ENCODE data around the gene NXNL1.

The NXNL1 gene

GRCh38 chr19:17455308-17456123, 5.2 kb downstream of the NXNL1 start:
- no peak for DNase-seq (ENCODE audit: low spot score)

GRCh38 chr19:17454576-17455071, 6.1 kb downstream of the NXNL1 start:
- DNase-seq (ENCODE audit: low spot score), result no peak

- no peak for DNase-seq (ENCODE audit: low spot score)
Measured at GRCh38 chr19:17451820-17452219, 8.9 kb downstream of the NXNL1 start.

- DNase-seq (ENCODE audit: low spot score), result peak; percentile 47
Measured at GRCh38 chr19:17450264-17451075, 10.3 kb downstream of the NXNL1 start.

- DNase-seq (ENCODE audit: low spot score), result peak; percentile 50
Measured at GRCh38 chr19:17448131-17448967, 12.4 kb downstream of the NXNL1 start, which contains the start of gene TMEM221. Gene TMEM221, minus strand, starts transcription at chr19:17448668. Its CDS starts 206 bp downstream, at chr19:17448462.

- no peak for DNase-seq (ENCODE audit: low spot score)
Measured at GRCh38 chr19:17447704-17448130, 13.0 kb downstream of the NXNL1 start.

GRCh38 chr19:17445526-17446165, 15.1 kb downstream of the NXNL1 start:
- no peak for DNase-seq (ENCODE audit: low spot score)

GRCh38 chr19:17441241-17442021, 19.3 kb downstream of the NXNL1 start:
- no peak for DNase-seq (ENCODE audit: low spot score)

- DNase-seq (ENCODE audit: low spot score), result no peak
Measured at GRCh38 chr19:17436874-17437267, 23.9 kb downstream of the NXNL1 start.

- DNase-seq (ENCODE audit: low spot score), result no peak
Measured at GRCh38 chr19:17436094-17436873, 24.4 kb downstream of the NXNL1 start.

- DNase-seq (ENCODE audit: low spot score), result no peak
Measured at GRCh38 chr19:17435218-17435617, 25.5 kb downstream of the NXNL1 start.

GRCh38 chr19:17431417-17431816, 29.3 kb downstream of the NXNL1 start:
- no peak for DNase-seq (ENCODE audit: low spot score)

GRCh38 chr19:17429641-17430113, 31.0 kb downstream of the NXNL1 start:
- DNase-seq (ENCODE audit: low spot score), result no peak

GRCh38 chr19:17424743-17425365, 35.9 kb downstream of the NXNL1 start:
- DNase-seq (ENCODE audit: low spot score), result no peak

GRCh38 chr19:17423429-17424208, 37.1 kb downstream of the NXNL1 start:
- DNase-seq (ENCODE audit: low spot score), result no peak

- no peak for DNase-seq (ENCODE audit: low spot score)
Measured at GRCh38 chr19:17421942-17422341, 38.8 kb downstream of the NXNL1 start.

- DNase-seq (ENCODE audit: low spot score), result peak; percentile 19
Measured at GRCh38 chr19:17420475-17420924, 40.2 kb downstream of the NXNL1 start.

All from CD4-positive, alpha-beta T cell treated with Interleukin-15 for 4 hours (primary cell).